GM12878 (cell line): ENCODE measurements around the gene GBGT1. TPM values are rescaled to one million over a fixed set of nuclear protein-coding genes. Genes with fewer than 3 reads are reported as not detected.

ENCODE experiments used
- ATAC-seq: fragments of 200-7000 bp; cut with Tn5 transposase; 3 replicates; pipeline ENCODE4 v1.9.1; 2020; ENCODE audit warnings: mild to moderate bottlenecking, moderate library complexity
- BruUV-seq: library from RNA; stranded (reverse); fragments of 400-500 nt; replicated peaks from 2 replicates; lab custom pipeline; 2021; lab: Mats Ljungman, UMichigan
- CTCF ChIA-PET: fragments of 300-600 bp; sonication (Branson Sonifier 250); formaldehyde crosslinking; extraction: SDS; loops from one replicate; lab custom pipeline; 2021; ENCODE audit warnings: inconsistent platforms; lab: Yijun Ruan, JAX
- POLR2A ChIA-PET: fragments of 350-600 bp; formaldehyde crosslinking; extraction: SDS; loops from one replicate; lab custom pipeline; 2021; ENCODE audit warnings: inconsistent platforms; lab: Charles Lee
- RAD21 ChIA-PET: fragments of 300-600 bp; sonication (Branson Sonifier 250); formaldehyde crosslinking; loops from one replicate; lab custom pipeline; 2023; ENCODE audit warnings: antibody characterized with exemption; ENCODE audit not compliant: unreplicated experiment; lab: Charles Lee
- SMC1A ChIA-PET: fragments of 300-600 bp; sonication (Branson Sonifier 250); formaldehyde crosslinking; loops from one replicate; lab custom pipeline; 2023; ENCODE audit not compliant: unreplicated experiment, uncharacterized antibody; lab: Charles Lee
- DNase-seq: peaks from one replicate; pipeline ENCODE4 v3.0.0-alpha.2; 2011; ENCODE audit warnings: low read depth, low spot score
- FAIRE-seq: peaks from 3 replicates; lab custom pipeline; 2011; peaks lifted over from hg19 to GRCh38; lab: Jason Lieb, UNC
- H2AFZ ChIP-seq: 2 replicates; pipeline ENCODE4 v1.6.0; 2011; ENCODE audit warnings: low read depth, low read length, control low read depth; ENCODE audit not compliant: control insufficient read depth
- H3K27ac ChIP-seq: 2 replicates; pipeline ENCODE4 v1.5.1; 2011; ENCODE audit warnings: control low read depth; ENCODE audit not compliant: control insufficient read depth, insufficient read depth
- H3K27me3 ChIP-seq, 2 experiments: replicated peaks in 1 of 2; 2 replicates each; pipeline versions ENCODE4 v1.6.0 to v1.6.1; 2011; ENCODE audit warnings: low read length in 1 of 2; ENCODE audit not compliant: control insufficient read depth in 2 of 2, insufficient read depth in 2 of 2
- H3K36me3 ChIP-seq, 2 experiments: 2 replicates each; pipeline ENCODE4 v1.5.1; 2011; ENCODE audit warnings: low read length in 1 of 2; ENCODE audit not compliant: control insufficient read depth in 2 of 2, insufficient read depth in 2 of 2
- H3K4me1 ChIP-seq: 2 replicates; pipeline ENCODE4 v1.6.1; 2011; ENCODE audit warnings: mild to moderate bottlenecking, low read length, moderate library complexity, mixed read lengths; ENCODE audit not compliant: control insufficient read depth, insufficient read depth
- H3K4me2 ChIP-seq: 2 replicates; pipeline ENCODE4 v1.6.0; 2011; ENCODE audit warnings: control low read depth; ENCODE audit not compliant: control insufficient read depth, insufficient read depth
- H3K4me3 ChIP-seq: fragments of 200-600 bp; sonication (generic); 2 replicates; pipeline ENCODE4 v1.5.1; 2016
- H3K79me2 ChIP-seq: 2 replicates; pipeline ENCODE4 v1.6.0; 2011; ENCODE audit warnings: low read length; ENCODE audit not compliant: control insufficient read depth, insufficient read depth
- H3K9ac ChIP-seq: 2 replicates; pipeline ENCODE4 v1.8.0; 2011; ENCODE audit warnings: low read length, control low read depth, mixed read lengths; ENCODE audit not compliant: control insufficient read depth, insufficient read depth
- H3K9me3 ChIP-seq: replicated peaks from 3 replicates; pipeline ENCODE4 v1.5.1; 2011; ENCODE audit warnings: mild to moderate bottlenecking, low read length; ENCODE audit not compliant: control insufficient read depth, insufficient read depth
- H4K20me1 ChIP-seq: 2 replicates; pipeline ENCODE4 v1.6.0; 2011; ENCODE audit not compliant: control insufficient read depth, insufficient read depth
- CHD4 ChIP-seq: fragments of 200-600 bp; sonication (generic); IDR thresholded peaks from 2 replicates; pipeline ENCODE4 v1.6.1; 2016; ENCODE audit warnings: mild to moderate bottlenecking
- HDGF ChIP-seq: fragments of 450-650 bp; IDR thresholded peaks from 2 replicates; pipeline ENCODE4 v1.6.1; 2016; ENCODE audit warnings: antibody characterized with exemption
- RCOR1 ChIP-seq: conservative IDR thresholded peaks from 2 replicates; pipeline ENCODE4 v1.6.1; 2012; ENCODE audit warnings: low read depth, low read length, improper control_type of control experiment
- SREBF2 ChIP-seq: IDR thresholded peaks from 2 replicates; pipeline ENCODE4 v1.6.1; 2012; ENCODE audit warnings: mild to moderate bottlenecking, low read length
- WGBS: methylation state at CpG from one replicate; pipeline ENCODE4 v1.1.6; 2016; ENCODE audit warnings: low lambda C conversion rate; ENCODE audit not compliant: insufficient replicate concordance, insufficient coverage; ENCODE audit errors: missing lambda C conversion rate; 5-methylcytosine and 5-hydroxymethylcytosine counted together
- in situ Hi-C: fragments of 300-500 bp; cut with MboI; formaldehyde crosslinking; loops from 9 replicates; pipeline ENCODE4 v1.14.3; 2018; ENCODE audit warnings: mixed read lengths
- intact Hi-C: fragments of 100-400 bp; cut with micrococcal nuclease; formaldehyde crosslinking; loops from one replicate; pipeline ENCODE4 v1.14.2; 2022; ENCODE audit not compliant: unreplicated experiment
- polyA plus RNA-seq, 11 experiments: library from polyadenylated mRNA; depleted of rRNA in 4 of 11; unstranded in 6 of 11; stranded (reverse) in 5 of 11; fragments of >200 nt; fragmentation: Nextera tagmentation in 4 of 11; fragmentation: Illumina TruSeq in 1 of 11; extraction: Ambion mirVana in 4 of 11; extraction: Trizol in 1 of 11; gene quantifications; 1 replicate in 1 of 11; 2 replicates in 10 of 11; pipeline versions ENCODE4 v1.2.1 to v1.2.3, GENCODE V29; 2011 to 2016; ENCODE audit warnings: inconsistent platforms in 2 of 11, missing spikeins in 2 of 11, low read depth in 1 of 11
- total RNA-seq, 4 experiments: library from RNA; depleted of rRNA in 3 of 4; stranded (reverse); fragments of >200 nt in 3 of 4; fragmentation: Illumina TruSeq in 1 of 4; extraction: Trizol in 1 of 4; gene quantifications; 2 replicates each; pipeline versions ENCODE4 v1.2.1 to v1.2.3, GENCODE V29; 2013 to 2021
- TF ChIP-seq, protein P1 (sequence below): IDR thresholded peaks from 2 replicates; pipeline ENCODE4 v1.6.1; 2011; ENCODE audit warnings: low read depth, low read length, improper control_type of control experiment, borderline replicate concordance
- TF ChIP-seq, protein P2 (sequence below): fragments of 450-650 bp; formaldehyde crosslinking; IDR thresholded peaks from 2 replicates; pipeline ENCODE4 v1.4.0; 2020; ENCODE audit warnings: mild to moderate bottlenecking, moderate library complexity

The GBGT1 gene
- total and polyA plus RNA-seq, 10 of the 15 experiments (the other 5 are each of a cell fraction or from before 2014, with no cell fraction given), result 0.08 to 1.9 (median 0.49) TPM

DNA sequence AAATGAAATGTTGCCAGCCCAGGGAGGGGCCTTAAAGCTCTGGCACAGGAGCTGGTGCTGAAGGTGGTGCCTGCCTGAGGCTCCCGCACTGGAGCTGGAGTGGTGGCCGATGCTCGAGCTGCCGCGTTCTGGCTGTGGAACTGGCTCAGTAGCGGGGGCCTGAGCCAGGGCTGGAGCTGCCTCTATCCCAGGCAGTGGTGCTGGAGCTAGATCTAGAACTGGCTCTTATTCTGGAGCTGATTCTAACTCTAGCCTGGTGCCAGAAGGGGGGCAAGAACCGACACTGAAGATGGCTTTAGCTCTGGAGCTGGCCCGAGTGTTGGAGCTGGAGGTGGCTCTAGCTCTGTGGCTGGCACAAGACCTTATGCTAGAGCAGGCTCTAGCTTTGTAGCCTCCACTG lies 26.1 kb upstream of the GBGT1 start:
- TF ChIP-seq HDGF (no peak), SREBF2 (no peak), RCOR1 (no peak), CHD4 (no peak)
- TF ChIP-seq, protein P1, sequence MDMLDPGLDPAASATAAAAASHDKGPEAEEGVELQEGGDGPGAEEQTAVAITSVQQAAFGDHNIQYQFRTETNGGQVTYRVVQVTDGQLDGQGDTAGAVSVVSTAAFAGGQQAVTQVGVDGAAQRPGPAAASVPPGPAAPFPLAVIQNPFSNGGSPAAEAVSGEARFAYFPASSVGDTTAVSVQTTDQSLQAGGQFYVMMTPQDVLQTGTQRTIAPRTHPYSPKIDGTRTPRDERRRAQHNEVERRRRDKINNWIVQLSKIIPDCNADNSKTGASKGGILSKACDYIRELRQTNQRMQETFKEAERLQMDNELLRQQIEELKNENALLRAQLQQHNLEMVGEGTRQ, result no peak
- TF ChIP-seq, protein P2, sequence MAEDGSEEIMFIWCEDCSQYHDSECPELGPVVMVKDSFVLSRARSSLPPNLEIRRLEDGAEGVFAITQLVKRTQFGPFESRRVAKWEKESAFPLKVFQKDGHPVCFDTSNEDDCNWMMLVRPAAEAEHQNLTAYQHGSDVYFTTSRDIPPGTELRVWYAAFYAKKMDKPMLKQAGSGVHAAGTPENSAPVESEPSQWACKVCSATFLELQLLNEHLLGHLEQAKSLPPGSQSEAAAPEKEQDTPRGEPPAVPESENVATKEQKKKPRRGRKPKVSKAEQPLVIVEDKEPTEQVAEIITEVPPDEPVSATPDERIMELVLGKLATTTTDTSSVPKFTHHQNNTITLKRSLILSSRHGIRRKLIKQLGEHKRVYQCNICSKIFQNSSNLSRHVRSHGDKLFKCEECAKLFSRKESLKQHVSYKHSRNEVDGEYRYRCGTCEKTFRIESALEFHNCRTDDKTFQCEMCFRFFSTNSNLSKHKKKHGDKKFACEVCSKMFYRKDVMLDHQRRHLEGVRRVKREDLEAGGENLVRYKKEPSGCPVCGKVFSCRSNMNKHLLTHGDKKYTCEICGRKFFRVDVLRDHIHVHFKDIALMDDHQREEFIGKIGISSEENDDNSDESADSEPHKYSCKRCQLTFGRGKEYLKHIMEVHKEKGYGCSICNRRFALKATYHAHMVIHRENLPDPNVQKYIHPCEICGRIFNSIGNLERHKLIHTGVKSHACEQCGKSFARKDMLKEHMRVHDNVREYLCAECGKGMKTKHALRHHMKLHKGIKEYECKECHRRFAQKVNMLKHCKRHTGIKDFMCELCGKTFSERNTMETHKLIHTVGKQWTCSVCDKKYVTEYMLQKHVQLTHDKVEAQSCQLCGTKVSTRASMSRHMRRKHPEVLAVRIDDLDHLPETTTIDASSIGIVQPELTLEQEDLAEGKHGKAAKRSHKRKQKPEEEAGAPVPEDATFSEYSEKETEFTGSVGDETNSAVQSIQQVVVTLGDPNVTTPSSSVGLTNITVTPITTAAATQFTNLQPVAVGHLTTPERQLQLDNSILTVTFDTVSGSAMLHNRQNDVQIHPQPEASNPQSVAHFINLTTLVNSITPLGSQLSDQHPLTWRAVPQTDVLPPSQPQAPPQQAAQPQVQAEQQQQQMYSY (CRISPR knock-in tag), result no peak
- Histone ChIP-seq H3K9me3 (no peaks in the 10 kb centered on the region), H4K20me1 (no peaks in the 10 kb centered on the region), H3K4me3 (no peak overlapping the region), H3K4me1 (no peaks in the 10 kb centered on the region), H3K9ac (no peak overlapping the region), H3K36me3 (no peaks in the 10 kb centered on the region), H3K79me2 (no peaks in the 10 kb centered on the region), H3K4me2 (no peak overlapping the region), H3K27ac (no peak overlapping the region), H2AFZ (no peak overlapping the region), H3K27me3 (peaks cover 0 to 2% of the 10 kb centered on the region in 2 experiments; a peak in 2 of 4 replicates)
- ChIA-PET RAD21 (interaction anchor here (0.8 kb wide), 1 partner anchor 247 kb away, joined by 3 read pairs; no protein-coding TSS in a partner anchor), POLR2A (interaction anchor here (0.7 kb wide), 1 partner anchor 38 kb away, joined by 4 read pairs; no protein-coding TSS in a partner anchor), CTCF (interaction anchor here (0.7 to 5.0 kb wide), 6 partner anchors 8 to 297 kb away, joined by 3 to 61 read pairs (median 16); no protein-coding TSS in a partner anchor), SMC1A (interaction anchor here (0.9 to 1.0 kb wide), 2 partner anchors 9 to 12 kb away, joined by 3 to 7 read pairs; no protein-coding TSS in a partner anchor)
- FAIRE-seq (no peak), ATAC-seq (no peak), DNase-seq (no peak)
- BruUV-seq, result no TSS peak
- intact Hi-C loops (loop anchor here (10.0 kb wide), 1 partner anchor 135 kb away; no protein-coding TSS in a partner anchor), in situ Hi-C loops (loop anchor here (5.0 kb wide), 1 partner anchor 297 kb away; no protein-coding TSS in a partner anchor)
- WGBS, result 37% methylated on average over 8 of the region's 8 CpGs
